ENCODE data around the gene C20orf202. TPM values are rescaled to one million over a fixed set of nuclear protein-coding genes. Genes with fewer than 3 reads are reported as not detected.

Gene C20orf202
- total RNA-seq, 6 donors from 2014 or later: 0.55 to 1.7 (median 0.86) TPM; not detected in 2

DNA sequence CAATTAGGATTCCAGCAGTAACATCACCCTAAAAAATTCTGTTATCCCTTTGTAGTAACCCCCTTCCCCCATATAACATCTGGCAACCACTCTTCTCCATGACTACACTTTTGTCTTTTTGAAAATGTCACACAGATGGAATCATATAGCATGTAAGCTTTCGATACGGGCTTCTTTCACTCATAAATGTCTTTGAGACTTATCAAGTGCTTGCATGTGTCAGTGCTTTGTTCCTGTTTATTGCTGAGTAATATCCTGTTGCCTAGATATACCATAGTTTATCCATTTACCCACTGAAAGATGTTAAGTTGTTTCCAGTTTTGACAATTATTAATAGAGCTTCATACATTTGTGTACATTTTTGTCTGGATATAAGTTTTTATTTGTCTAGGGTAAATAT, 52.4 kb downstream of the C20orf202 start:
- H3K27ac ChIP-seq: no peak overlapping the region

More for the DNA sequence above, 52.4 kb downstream of the C20orf202 start:
- no peak overlapping the region for H3K4me3 ChIP-seq
- H3K36me3 ChIP-seq: no peaks in the 10 kb centered on the region
- DNase-seq (no peak), ATAC-seq (ENCODE audit: low FRiP score in 2 of 2) (no peak)
- WGBS, 2 donors: 52 to 62% methylated on average over 2 of the region's 2 CpGs
- H3K9me3 ChIP-seq: no peaks in the 10 kb centered on the region
- H3K27me3 ChIP-seq: no peaks in the 10 kb centered on the region
- no peak for TF ChIP-seq POLR2A (IDR thresholded peaks at IDR 0.05)
- TF ChIP-seq CTCF (IDR thresholded peaks at IDR 0.05): no peak
- TF ChIP-seq EP300 (IDR thresholded peaks at IDR 0.05): no peak
- no peak for TF ChIP-seq POLR2AphosphoS5 (IDR thresholded peaks at IDR 0.05)
- H3K4me1 ChIP-seq: no peaks in the 10 kb centered on the region

Other genes with a start within 250 kb of the C20orf202 start
- gene RSPO4, start 201.1 kb upstream of the C20orf202 start, total RNA-seq: 10 to 100 TPM in 1 of 6 donors, 1 to 10 TPM in 4, under 1 TPM in 1; 0.49 to 11.2 (median 4.4) TPM
- gene PSMF1, start 84.9 kb upstream of the C20orf202 start, total RNA-seq: 100 to 1,000 TPM in 3 of 6 donors, 10 to 100 TPM in 3; 36.7 to 158 (median 105) TPM
- gene TMEM74B, start 18.5 kb upstream of the C20orf202 start, total RNA-seq: 10 to 100 TPM in 5 of 6 donors, 1 to 10 TPM in 1; 9.3 to 85.9 (median 11.5) TPM
- not detected for gene RAD21L1, start 22.6 kb downstream of the C20orf202 start, total RNA-seq
- gene SNPH, start 62.8 kb downstream of the C20orf202 start, total RNA-seq: 10 to 100 TPM in 1 of 6 donors, 1 to 10 TPM in 5; 1.0 to 17.3 (median 2.4) TPM
- 10 to 100 TPM in 5 of 6 donors, 1 to 10 TPM in 1; 6.3 to 34.0 (median 15.9) TPM for gene SDCBP2, start 125.7 kb downstream of the C20orf202 start, total RNA-seq
- 100 to 1,000 TPM in 5 of 6 donors, 10 to 100 TPM in 1; 75.4 to 328 (median 160) TPM for gene FKBP1A, start 189.6 kb downstream of the C20orf202 start, total RNA-seq